ENCODE results near the gene ENSA.
"Not testable (repeated sequence)": the region's sequence is repeated elsewhere in the genome, so short reads cannot be mapped to it uniquely, and the experiment has no call there.

Gene ENSA

DNA sequence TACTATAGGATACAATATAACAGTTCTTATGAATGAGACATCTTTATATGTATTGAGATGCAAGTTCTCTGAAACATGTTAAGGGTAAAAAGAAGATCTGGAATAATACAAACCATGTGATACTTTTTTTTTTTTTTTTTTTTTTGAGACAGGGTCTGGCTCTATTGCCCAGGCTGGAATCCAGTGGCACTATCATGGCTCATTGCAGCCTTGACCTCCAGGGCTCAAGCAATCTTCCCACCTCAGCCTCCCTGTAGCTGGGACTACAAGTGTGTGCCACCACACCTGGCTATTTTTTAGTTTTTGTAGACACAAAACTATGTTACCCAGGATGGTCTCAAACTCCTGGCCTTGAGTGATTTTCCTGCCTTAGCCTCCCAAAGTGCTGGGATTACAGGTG is 27.9 kb downstream of the ENSA start:
- H3K9me3 ChIP-seq (ENCODE audit: low read length): no peaks in the 10 kb centered on the region
- no peaks in the 10 kb centered on the region for H3K27me3 ChIP-seq (ENCODE audit: control insufficient read depth in 1 of 2, insufficient read depth in 2 of 2, low read length in 2 of 2)
- H3K4me3 ChIP-seq (ENCODE audit: low read depth in 1 of 2, low read length in 2 of 2): no peak overlapping the region
- no peak overlapping the region for H3K9ac ChIP-seq (ENCODE audit: low read length)
- no peak overlapping the region for H3K27ac ChIP-seq (ENCODE audit: low read depth, low read length)
- no peaks in the 10 kb centered on the region for H3K36me3 ChIP-seq (ENCODE audit: insufficient read depth, low read length)
- H3K4me1 ChIP-seq (ENCODE audit: insufficient read depth, low read length): peaks cover 9% of the 10 kb centered on the region

- not testable (repeated sequence) for H3K9ac ChIP-seq (ENCODE audit: low read length); H3K9me3 ChIP-seq (ENCODE audit: low read length); H3K36me3 ChIP-seq (ENCODE audit: insufficient read depth, low read length); H3K27ac ChIP-seq (ENCODE audit: low read depth, low read length); H3K4me1 ChIP-seq (ENCODE audit: insufficient read depth, low read length); H3K4me3 ChIP-seq (ENCODE audit: low read depth in 1 of 2, low read length in 2 of 2); H3K27me3 ChIP-seq (ENCODE audit: control insufficient read depth in 1 of 2, insufficient read depth in 2 of 2, low read length in 2 of 2)
Measured at GRCh38 chr1:150598346-150598745, 31.1 kb downstream of the ENSA start.

DNA sequence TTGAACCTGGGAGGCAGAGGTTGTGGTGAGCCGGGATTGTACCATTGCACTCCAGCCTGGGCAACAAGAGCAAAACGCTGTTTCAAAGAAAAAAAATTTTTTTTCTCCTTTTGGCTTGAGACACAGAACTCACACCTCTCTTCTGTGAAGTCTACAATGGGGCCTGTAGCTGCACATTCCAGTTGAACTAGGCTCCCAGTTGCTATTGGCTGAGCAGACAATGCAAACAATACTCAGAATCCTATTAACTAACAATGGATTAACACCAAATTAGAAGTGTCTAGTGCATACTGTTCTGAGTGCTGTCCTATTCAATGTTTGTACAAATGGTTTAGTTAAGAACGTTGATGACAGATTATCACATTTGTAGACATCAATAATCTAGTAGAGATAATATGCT is 32.4 kb downstream of the ENSA start:
- no peaks in the 10 kb centered on the region for H3K9me3 ChIP-seq (ENCODE audit: low read length)
- no peaks in the 10 kb centered on the region for H3K36me3 ChIP-seq (ENCODE audit: insufficient read depth, low read length)
- H3K27ac ChIP-seq (ENCODE audit: low read depth, low read length): no peak overlapping the region
- no peaks in the 10 kb centered on the region for H3K4me1 ChIP-seq (ENCODE audit: insufficient read depth, low read length)
- no peak overlapping the region for H3K9ac ChIP-seq (ENCODE audit: low read length)
- no peaks in the 10 kb centered on the region for H3K27me3 ChIP-seq (ENCODE audit: control insufficient read depth in 1 of 2, insufficient read depth in 2 of 2, low read length in 2 of 2)
- no peak overlapping the region for H3K4me3 ChIP-seq (ENCODE audit: low read depth in 1 of 2, low read length in 2 of 2)

GRCh38 chr1:150596095-150596892 is 33.1 kb downstream of the ENSA start:
- no peak overlapping the region for H3K9ac ChIP-seq (ENCODE audit: low read length)
- no peaks in the 10 kb centered on the region for H3K9me3 ChIP-seq (ENCODE audit: low read length)
- no peak overlapping the region for H3K27ac ChIP-seq (ENCODE audit: low read depth, low read length)
- H3K4me3 ChIP-seq (ENCODE audit: low read depth in 1 of 2, low read length in 2 of 2): no peak overlapping the region
- no peaks in the 10 kb centered on the region for H3K27me3 ChIP-seq (ENCODE audit: control insufficient read depth in 1 of 2, insufficient read depth in 2 of 2, low read length in 2 of 2)
- no peaks in the 10 kb centered on the region for H3K4me1 ChIP-seq (ENCODE audit: insufficient read depth, low read length)
- H3K36me3 ChIP-seq (ENCODE audit: insufficient read depth, low read length): no peaks in the 10 kb centered on the region

GRCh38 chr1:150582371-150582770 is 47.0 kb downstream of the ENSA start:
- Histone ChIP-seq H3K4me3 (ENCODE audit: low read depth in 1 of 2, low read length in 2 of 2) (no peak overlapping the region), H3K27ac (ENCODE audit: low read depth, low read length) (no peak overlapping the region), H3K27me3 (ENCODE audit: control insufficient read depth in 1 of 2, insufficient read depth in 2 of 2, low read length in 2 of 2) (no peaks in the 10 kb centered on the region), H3K36me3 (ENCODE audit: insufficient read depth, low read length) (peaks cover 1% of the 10 kb centered on the region), H3K9ac (ENCODE audit: low read length) (no peak overlapping the region), H3K4me1 (ENCODE audit: insufficient read depth, low read length) (peaks cover 7% of the 10 kb centered on the region), H3K9me3 (ENCODE audit: low read length) (no peaks in the 10 kb centered on the region)

- H3K9me3 ChIP-seq (ENCODE audit: low read length); H3K36me3 ChIP-seq (ENCODE audit: insufficient read depth, low read length); H3K4me3 ChIP-seq (ENCODE audit: low read depth in 1 of 2, low read length in 2 of 2); H3K4me1 ChIP-seq (ENCODE audit: insufficient read depth, low read length); H3K27me3 ChIP-seq (ENCODE audit: control insufficient read depth in 1 of 2, insufficient read depth in 2 of 2, low read length in 2 of 2); H3K9ac ChIP-seq (ENCODE audit: low read length); H3K27ac ChIP-seq (ENCODE audit: low read depth, low read length): not testable (repeated sequence)
Measured at GRCh38 chr1:150581962-150582361, 47.5 kb downstream of the ENSA start.

- Histone ChIP-seq H3K36me3 (ENCODE audit: insufficient read depth, low read length) (peaks cover 11% of the 10 kb centered on the region), H3K4me1 (ENCODE audit: insufficient read depth, low read length) (peaks cover 15% of the 10 kb centered on the region)
- not testable (repeated sequence) for H3K4me3 ChIP-seq (ENCODE audit: low read depth in 1 of 2, low read length in 2 of 2); H3K9me3 ChIP-seq (ENCODE audit: low read length); H3K27ac ChIP-seq (ENCODE audit: low read depth, low read length); H3K9ac ChIP-seq (ENCODE audit: low read length); H3K27me3 ChIP-seq (ENCODE audit: control insufficient read depth in 1 of 2, insufficient read depth in 2 of 2, low read length in 2 of 2)
Measured at GRCh38 chr1:150581437-150581836, 48.0 kb downstream of the ENSA start.

DNA sequence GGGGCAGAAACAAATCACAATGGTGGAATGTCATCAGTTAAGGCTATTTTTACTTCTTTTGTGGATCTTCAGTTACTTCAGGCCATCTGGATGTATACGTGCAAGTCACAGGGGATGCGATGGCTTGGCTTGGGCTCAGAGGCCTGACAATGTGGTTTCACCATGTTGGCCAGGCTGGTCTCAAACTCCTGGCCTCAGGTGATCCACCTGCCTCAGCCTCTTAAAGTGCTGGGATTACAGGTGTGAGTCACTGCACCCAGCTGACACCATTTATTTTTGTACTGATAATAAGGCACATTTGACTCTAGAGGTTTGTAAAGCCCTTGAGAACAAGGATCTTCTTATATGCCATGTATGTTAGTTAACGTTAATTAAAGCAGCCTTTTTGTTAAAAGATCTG is 48.4 kb downstream of the ENSA start:
- Histone ChIP-seq H3K36me3 (ENCODE audit: insufficient read depth, low read length) (peaks cover 15% of the 10 kb centered on the region), H3K4me1 (ENCODE audit: insufficient read depth, low read length) (peaks cover 20% of the 10 kb centered on the region)
- H3K9me3 ChIP-seq (ENCODE audit: low read length); H3K9ac ChIP-seq (ENCODE audit: low read length); H3K27ac ChIP-seq (ENCODE audit: low read depth, low read length); H3K4me3 ChIP-seq (ENCODE audit: low read depth in 1 of 2, low read length in 2 of 2); H3K27me3 ChIP-seq (ENCODE audit: control insufficient read depth in 1 of 2, insufficient read depth in 2 of 2, low read length in 2 of 2): not testable (repeated sequence)

DNA sequence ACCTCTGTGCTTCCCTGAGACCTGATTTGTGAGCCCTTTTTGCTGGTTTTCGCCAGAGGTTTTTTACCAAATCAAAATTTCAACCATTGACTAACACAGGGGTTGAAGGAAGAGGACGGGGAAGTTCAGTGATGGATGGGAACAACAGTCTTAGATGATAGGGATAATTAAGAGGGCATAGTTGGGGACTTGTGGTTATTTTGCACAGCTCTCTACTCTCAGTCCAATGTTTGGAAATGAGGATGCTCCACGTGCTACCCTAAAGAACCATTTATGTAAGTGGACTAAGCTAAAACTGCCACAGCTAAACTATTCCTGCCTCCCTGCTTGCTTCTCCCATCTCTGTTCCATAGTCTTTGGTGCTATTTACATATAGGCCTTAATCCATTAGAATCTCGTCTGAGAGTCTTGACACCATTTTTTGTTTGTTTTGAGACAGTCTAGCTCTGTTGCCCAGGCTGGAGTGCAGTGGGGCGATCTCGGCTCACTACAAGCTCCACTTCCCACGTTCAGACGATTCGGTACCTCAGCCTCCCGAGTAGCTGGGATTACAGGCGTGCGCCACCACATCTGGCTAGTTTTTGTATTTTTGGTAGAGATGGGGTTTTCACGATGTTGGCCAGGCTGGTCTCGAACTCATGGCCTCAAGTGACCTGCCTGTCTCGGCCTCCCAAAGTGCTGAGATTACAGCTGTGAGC is 49.3 kb downstream of the ENSA start:
- peak overlapping the region; percentile 81 for H3K27ac ChIP-seq (ENCODE audit: low read depth, low read length)
- peaks cover 28% of the 10 kb centered on the region for H3K4me1 ChIP-seq (ENCODE audit: insufficient read depth, low read length)
- H3K27me3 ChIP-seq (ENCODE audit: control insufficient read depth in 1 of 2, insufficient read depth in 2 of 2, low read length in 2 of 2): no peaks in the 10 kb centered on the region
- no peaks in the 10 kb centered on the region for H3K9me3 ChIP-seq (ENCODE audit: low read length)
- peaks cover 24% of the 10 kb centered on the region for H3K36me3 ChIP-seq (ENCODE audit: insufficient read depth, low read length)
- peak overlapping the region; percentile 83 for H3K9ac ChIP-seq (ENCODE audit: low read length)
- peak overlapping the region; percentile 55 to 60 for H3K4me3 ChIP-seq (ENCODE audit: low read depth in 1 of 2, low read length in 2 of 2)

DNA sequence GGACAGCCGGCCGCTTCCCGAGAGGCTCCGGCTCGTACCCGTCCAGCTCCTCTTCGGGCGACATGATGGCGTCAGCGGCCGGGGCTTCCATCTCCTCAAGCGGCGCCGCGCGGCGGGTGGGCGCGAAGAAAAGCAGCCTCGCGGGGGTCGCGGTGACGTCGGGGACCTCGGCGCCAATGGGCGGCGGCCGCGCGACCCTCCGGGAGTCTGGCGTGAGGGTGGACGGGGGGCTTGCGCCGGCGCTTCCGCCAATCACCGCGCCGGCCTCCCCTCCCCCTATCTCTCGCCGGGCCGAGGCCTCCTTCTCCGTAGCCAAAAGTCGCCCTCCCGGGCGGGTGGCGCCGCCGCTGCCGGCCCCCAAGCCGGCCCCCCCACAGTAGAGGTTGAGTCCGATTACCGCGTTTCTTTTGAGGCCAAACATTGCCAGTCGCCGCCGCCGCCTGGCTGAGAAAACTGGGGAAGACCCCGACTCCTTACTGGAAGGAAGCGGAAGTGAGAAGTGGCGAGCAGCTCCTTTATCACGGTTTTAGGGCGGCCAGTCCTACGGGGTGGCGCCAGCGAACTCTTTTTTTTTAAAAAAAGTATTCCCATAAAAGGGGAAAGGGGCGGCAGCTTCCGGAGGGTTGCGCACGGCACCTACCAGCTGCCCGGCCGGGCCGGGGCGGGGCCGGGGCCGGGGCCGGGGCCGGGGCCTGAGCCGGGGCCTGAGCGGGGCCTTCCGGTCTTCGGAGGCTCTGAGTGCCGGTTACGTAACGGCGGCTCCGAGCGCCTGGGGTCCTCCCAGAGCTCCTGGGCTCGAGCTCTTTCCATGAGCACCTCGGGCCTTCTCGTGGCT is 50.1 kb downstream of the ENSA start, which contains the start of gene MCL1:
MCL1 (minus strand) TSS at position 501 of the 835 bp plus-strand sequence; CDS start at position 421, 80 bp downstream.
- H3K4me3 ChIP-seq (ENCODE audit: low read depth in 1 of 2, low read length in 2 of 2): peak within 1 kb of the TSS; percentile 95 to 97
- peak within 1 kb of the TSS; percentile 99 for H3K9ac ChIP-seq (ENCODE audit: low read length)
- H3K27ac ChIP-seq (ENCODE audit: low read depth, low read length): peak within 1 kb of the TSS; percentile 98
- peaks cover 36% of the 10 kb centered on the region for H3K4me1 ChIP-seq (ENCODE audit: insufficient read depth, low read length)
- no peaks in the 10 kb centered on the region for H3K27me3 ChIP-seq (ENCODE audit: control insufficient read depth in 1 of 2, insufficient read depth in 2 of 2, low read length in 2 of 2)
- no peaks in the 10 kb centered on the region for H3K9me3 ChIP-seq (ENCODE audit: low read length)
- peaks cover 32% of the 10 kb centered on the region for H3K36me3 ChIP-seq (ENCODE audit: insufficient read depth, low read length)

All from muscle layer of colon (tissue), 2 donors.